SKM-1 treated with dmso at 0.1 percent for 144 hours (cell line): Measurements from ENCODE around the gene CBFA2T3.

ENCODE experiments used
- DNase-seq: peaks from one replicate; lab custom pipeline; 2025; ENCODE audit not compliant: unreplicated experiment; lab: John Stamatoyannopoulos, UW

CBFA2T3 gene

DNA sequence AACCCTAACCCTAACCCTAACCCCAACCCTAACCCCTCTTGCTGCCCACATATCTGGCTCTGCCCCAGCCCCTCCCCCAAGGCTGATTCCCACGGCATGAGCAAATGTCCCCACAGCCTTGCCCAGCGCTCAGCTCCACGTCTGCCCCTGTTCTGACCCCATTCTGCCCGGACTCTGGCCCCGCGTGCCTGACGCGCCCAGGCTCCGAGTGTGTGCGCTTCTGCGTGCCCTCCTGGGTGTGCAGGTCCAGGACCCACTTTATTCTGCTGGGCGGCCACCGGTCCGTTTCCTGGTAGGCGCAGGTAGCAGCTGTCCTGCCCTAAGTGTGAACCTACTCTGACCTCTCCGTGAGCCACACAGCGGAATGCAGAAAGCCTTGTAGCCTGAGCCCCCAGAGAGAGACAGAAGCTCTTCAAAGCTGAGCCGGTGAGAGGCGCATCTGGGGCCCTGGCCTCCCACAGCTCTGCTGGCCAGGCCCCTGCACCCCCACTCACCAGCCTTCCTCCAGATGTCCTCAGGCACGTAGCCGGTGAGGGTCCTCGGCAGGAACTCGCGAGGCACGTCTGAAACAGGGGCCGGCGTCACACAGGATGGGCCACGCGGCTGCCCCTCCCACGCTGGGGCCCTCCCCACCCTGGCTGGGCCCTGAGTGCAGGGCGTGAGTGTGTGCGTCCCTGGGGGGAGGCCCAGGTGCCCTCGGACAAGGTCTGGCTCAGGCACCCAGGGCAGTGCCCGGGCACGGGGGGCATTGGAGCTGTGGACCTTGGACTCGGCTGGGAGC, 96.6 kb downstream of the CBFA2T3 start:
- no peak for DNase-seq

DNA sequence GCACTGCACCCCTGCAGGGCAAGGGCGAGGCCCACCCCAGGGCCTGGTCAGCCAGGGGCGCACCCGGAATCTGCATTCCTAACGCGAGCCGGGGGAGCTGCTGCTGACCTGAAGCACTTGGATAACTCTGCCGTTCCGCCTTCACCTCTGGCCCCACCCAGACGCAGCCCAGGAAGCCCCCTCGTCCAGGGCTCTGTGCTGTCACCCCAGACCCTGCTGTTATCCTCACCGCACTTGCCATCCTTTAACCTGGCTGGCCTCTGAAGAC, 97.3 kb downstream of the CBFA2T3 start:
- no peak for DNase-seq

- no peak for DNase-seq
These were observed 97.8 kb downstream of the CBFA2T3 start for GRCh38 chr16:88878967-88879787.

GRCh38 chr16:88878356-88878755, 98.7 kb downstream of the CBFA2T3 start:
- DNase-seq: no peak

DNA sequence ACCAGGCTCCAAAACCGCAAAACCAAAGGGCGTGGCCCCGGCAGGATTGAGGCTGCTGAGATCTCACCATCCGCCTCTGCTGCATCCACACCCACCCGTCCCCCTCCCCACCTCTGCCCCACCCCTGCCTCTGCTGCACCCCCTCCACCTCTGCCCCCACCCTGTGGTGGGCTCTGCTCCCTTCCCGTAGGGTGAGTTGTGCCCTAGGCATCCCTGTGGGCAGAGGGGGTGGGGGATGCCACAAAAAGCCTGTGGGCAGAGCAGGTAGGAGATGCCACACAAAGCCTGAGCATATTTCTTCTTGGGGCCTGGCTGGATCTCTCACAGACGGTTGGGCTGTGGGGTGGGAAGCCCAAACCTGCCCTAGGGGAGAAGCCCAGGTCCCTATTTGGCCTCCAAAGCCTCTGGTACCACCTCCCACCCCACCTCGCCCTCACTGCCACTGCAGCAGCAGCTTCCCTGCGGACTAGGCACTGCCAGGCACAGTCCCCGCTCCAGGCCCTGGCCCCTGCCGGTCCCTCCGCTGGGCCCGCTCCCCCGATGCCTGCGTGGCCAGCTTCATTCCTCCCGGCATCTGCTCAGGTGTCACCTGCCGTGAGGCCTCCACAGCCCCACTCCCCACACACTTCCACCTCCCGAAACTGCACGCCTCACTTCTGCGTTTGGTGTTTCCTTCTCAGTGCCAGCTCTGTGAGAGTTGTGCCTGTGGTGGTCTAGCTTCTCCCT, 99.3 kb downstream of the CBFA2T3 start:
- no peak for DNase-seq

GRCh38 chr16:88876942-88877526, 100.0 kb downstream of the CBFA2T3 start:
- no peak for DNase-seq

- DNase-seq: no peak
These were observed 101.2 kb downstream of the CBFA2T3 start for GRCh38 chr16:88875703-88876234.

- no peak for DNase-seq
These were observed 101.9 kb downstream of the CBFA2T3 start for GRCh38 chr16:88874938-88875599.

DNA sequence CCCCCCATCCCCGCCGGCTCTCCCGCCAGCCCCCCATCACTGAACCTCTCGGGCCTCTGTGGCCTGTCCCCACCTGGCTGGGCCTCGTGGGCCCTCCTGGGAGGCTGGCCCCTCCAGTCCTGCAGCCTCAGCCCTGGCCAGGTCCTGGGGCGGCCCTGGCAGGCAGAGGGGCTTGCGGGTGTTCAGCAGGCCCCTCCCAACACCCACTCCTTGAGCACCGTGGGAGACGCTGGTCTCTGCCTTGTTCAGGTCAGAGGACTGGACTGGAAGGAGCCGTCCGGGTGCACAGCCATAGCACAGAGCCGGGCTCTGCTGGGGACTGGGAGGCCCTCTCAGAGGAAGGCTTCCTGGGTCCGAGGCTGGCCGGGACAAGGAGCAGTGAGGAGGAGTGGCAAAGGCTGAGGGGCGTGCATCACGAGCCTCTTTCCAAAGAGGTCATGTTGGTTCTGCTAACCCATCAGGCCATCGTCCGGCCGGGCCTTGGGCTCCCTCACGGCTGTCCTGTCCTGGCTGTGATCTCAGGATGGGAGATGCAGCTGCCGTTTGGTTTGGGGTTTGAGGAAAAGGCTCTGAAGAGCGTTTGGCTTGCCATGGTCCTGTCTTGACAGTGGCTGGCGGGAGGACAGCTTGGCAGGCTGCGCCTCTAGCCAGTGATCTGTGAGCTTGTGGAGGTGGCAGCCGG, 104.2 kb downstream of the CBFA2T3 start:
- no peak for DNase-seq

GRCh38 chr16:88871730-88872416, 105.1 kb downstream of the CBFA2T3 start:
- no peak for DNase-seq

DNA sequence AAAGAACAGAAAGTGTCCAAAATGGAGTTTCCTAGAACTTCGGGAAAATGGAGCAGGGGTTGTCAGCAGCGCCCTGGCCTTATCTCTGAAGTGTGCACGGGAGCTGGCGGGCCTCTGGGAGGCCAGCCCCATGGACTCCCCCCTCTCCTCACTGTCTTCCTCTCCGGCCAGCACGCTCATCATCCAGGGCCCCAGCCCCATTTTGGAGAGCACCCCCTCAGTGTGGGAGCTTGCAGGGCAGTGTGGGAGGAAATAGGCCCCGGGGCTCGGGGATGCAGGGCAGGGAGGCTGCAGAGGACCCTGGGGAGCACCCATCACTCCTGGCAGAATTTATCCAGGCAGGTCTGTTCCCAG, 105.7 kb downstream of the CBFA2T3 start:
- no peak for DNase-seq

DNA sequence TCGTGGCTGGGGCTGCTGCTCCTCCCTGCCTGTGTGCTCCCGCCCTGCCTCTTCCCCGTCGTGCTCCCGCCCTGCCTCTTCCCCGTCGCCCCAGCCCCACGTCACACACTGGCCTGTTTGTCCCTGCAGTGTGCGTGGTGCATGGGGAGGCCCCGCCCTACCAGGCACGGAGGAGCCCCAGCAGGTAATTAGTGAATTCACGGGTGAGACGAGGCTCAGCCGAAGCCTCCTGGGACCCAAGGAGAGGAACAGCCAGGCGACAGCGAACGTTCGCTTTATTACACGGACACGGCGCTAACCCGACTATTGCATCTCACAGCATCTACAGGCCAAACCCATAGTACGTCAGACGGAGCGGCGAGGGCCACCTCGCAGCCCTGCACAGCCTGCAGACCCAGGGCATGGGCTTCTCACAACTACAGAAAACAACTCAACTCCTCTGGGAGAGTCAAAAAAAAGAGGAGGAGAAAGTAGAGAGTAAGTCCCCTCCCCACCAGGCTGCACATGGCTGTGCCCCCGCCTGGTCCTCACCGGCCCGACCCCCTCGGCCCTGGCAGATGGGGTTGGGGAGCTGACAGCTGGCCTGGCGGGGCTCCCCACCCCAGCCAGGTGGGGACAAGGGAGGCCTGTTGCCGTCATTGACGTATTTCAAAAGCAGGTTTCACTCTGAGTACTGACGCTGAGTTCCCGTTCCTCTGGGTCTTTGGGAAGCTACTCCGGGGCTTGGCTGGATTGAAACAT, 106.2 kb downstream of the CBFA2T3 start:
- no peak for DNase-seq

DNA sequence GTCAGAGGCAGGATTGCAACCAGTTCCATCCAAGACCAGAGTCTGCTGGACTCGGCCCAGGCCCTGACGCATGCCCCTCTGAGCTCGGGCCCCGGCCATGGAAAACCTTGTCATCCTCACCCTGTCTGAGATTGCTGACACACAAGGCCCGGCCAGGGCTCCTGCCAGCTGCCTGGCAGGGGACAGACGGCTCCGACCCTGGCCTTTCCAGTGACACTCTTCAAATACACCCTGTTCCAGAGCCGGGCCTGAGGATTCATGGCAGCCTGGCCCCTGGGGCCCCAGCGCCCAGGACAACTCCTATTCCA, 107.4 kb downstream of the CBFA2T3 start:
- DNase-seq: no peak

DNA sequence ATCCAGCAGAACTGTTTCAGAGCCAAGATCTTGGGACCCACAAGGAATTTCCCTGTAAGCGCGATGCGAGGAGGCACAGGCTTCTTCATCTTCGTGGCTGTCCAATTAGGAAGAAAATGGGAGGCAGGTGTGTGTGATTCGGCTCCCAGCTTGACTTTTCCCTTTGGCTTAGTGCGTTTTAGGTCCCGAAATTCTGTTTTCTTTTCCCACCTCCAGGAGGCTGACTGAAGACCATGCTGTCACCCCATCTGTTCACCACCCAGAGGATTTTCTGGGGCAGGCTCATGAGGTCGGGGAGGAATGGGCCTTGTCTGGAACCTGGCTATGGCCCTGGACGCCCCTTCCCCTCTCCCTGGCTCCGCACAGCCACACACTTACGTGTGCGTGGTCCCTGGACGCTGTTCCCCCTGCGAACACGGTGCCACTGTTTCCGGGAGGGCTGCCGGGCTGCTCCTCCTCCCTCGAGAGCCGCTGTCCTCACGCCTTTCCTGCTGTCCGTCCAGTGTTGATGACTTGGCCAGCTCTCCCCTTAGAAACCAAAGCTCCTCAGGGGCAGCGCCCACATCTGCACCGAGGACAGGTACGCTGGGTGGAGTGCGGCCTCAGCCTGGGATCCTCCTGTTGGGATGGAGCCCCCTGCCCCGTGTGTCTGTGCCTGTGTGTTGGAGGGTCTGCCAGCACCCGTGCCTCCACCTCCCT, 107.9 kb downstream of the CBFA2T3 start:
- no peak for DNase-seq

GRCh38 chr16:88867581-88868246, 109.3 kb downstream of the CBFA2T3 start:
- no peak for DNase-seq

DNA sequence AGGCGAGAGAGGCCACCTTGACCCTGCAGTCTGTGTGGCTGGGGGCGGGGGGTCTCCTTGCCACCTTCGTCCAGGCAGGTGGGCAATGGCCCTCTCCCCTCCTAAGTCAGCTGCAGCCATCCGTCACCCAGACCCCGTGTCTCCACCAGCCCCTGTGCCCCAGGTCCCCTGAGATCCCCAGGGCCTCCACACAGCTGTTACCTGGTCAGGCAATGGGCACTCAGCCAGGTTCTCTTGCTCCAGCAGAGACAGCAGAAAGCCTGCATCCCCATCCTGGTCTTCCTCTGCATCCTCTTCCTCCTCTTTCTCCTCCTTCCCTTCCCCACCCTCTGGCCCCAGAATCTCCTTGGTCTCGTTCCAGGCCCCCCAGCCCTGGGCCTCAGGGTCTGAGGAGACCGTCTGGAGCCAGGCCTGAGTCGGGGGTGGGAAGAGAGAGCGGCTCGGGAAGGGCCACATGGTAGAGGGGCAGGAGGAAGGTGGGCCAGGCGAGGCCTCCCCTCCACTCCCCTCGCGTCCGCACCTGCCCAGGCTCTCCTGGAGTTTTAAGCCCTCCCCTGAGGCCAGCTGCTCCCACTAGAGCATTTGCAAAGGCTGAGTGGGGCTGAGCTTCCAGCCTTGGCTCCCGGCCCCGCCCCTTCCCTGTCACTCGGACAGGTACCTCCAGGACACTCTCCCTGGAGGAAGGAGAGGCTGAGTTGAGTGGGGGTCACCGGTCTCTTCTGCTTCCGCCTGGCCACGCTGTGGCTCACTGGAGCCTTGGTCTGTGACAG, 110.7 kb downstream of the CBFA2T3 start, which contains the start of gene PABPN1L:
Gene PABPN1L (minus strand): TSS at position 510 of the 770 bp plus-strand sequence. CDS start 54 bp downstream, at position 456.
- no peak for DNase-seq

GRCh38 chr16:88865742-88866141, 111.3 kb downstream of the CBFA2T3 start:
- DNase-seq: no peak
